Parathyroid adenoma (tissue), 2 donors: ENCODE data around the gene KATNB1.
A peak's percentile ranks its signal among the peaks of the same experiment; 100 is the strongest.

Experiments
- H2AFZ ChIP-seq: fragments of 300-600 bp; sonication (generic); one replicate; pipeline ENCODE4 v1.7.0; 2017; ENCODE audit warnings: antibody characterized with exemption, mild to moderate bottlenecking
- H3K27ac ChIP-seq: fragments of 300-600 bp; sonication (generic); one replicate; pipeline ENCODE4 v1.7.0; 2017
- H3K27me3 ChIP-seq: fragments of 300-600 bp; sonication (generic); one replicate; pipeline ENCODE4 v1.7.0; 2017; ENCODE audit warnings: low read length; ENCODE audit not compliant: control insufficient read depth, insufficient read depth
- H3K36me3 ChIP-seq: fragments of 300-600 bp; sonication (generic); one replicate; pipeline ENCODE4 v1.7.0; 2017; ENCODE audit warnings: low read length; ENCODE audit not compliant: control insufficient read depth, insufficient read depth
- H3K4me1 ChIP-seq: fragments of 300-600 bp; sonication (generic); one replicate; pipeline ENCODE4 v1.7.0; 2017; ENCODE audit warnings: control low read depth
- H3K4me2 ChIP-seq: fragments of 300-600 bp; sonication (generic); one replicate; pipeline ENCODE4 v1.7.0; 2017; ENCODE audit warnings: low read length
- H3K4me3 ChIP-seq: fragments of 300-600 bp; sonication (generic); one replicate; pipeline ENCODE4 v1.7.0; 2017; ENCODE audit warnings: low read depth, low read length
- H3K79me2 ChIP-seq: fragments of 300-600 bp; sonication (generic); one replicate; pipeline ENCODE4 v1.7.0; 2017; ENCODE audit warnings: control low read depth
- H3K9ac ChIP-seq: fragments of 300-600 bp; sonication (generic); one replicate; pipeline ENCODE4 v1.7.0; 2017; ENCODE audit warnings: mild to moderate bottlenecking
- H3K9me3 ChIP-seq: fragments of 300-600 bp; sonication (generic); one replicate; pipeline ENCODE4 v1.7.0; 2017; ENCODE audit warnings: low read length; ENCODE audit not compliant: control insufficient read depth
- CTCF ChIP-seq: fragments of 300-600 bp; sonication (generic); IDR thresholded peaks from one replicate; pipeline ENCODE4 v1.7.0; 2017; ENCODE audit warnings: antibody characterized with exemption, mild to moderate bottlenecking
- donor health status: primary hyperparathyroidism.

The KATNB1 gene

GRCh38 chr16:57688987-57689761 is 46.4 kb upstream of the KATNB1 start:
- Histone ChIP-seq H3K9ac (no peak overlapping the region), H3K36me3 (no peaks in the 10 kb centered on the region), H3K4me3 (no peak overlapping the region), H3K27me3 (no peaks in the 10 kb centered on the region), H2AFZ (peak overlapping the region; percentile 78), H3K79me2 (no peaks in the 10 kb centered on the region), H3K4me2 (no peak overlapping the region), H3K27ac (no peak overlapping the region), H3K9me3 (no peaks in the 10 kb centered on the region), H3K4me1 (peaks cover 8% of the 10 kb centered on the region)
- TF ChIP-seq CTCF: no peak

DNA sequence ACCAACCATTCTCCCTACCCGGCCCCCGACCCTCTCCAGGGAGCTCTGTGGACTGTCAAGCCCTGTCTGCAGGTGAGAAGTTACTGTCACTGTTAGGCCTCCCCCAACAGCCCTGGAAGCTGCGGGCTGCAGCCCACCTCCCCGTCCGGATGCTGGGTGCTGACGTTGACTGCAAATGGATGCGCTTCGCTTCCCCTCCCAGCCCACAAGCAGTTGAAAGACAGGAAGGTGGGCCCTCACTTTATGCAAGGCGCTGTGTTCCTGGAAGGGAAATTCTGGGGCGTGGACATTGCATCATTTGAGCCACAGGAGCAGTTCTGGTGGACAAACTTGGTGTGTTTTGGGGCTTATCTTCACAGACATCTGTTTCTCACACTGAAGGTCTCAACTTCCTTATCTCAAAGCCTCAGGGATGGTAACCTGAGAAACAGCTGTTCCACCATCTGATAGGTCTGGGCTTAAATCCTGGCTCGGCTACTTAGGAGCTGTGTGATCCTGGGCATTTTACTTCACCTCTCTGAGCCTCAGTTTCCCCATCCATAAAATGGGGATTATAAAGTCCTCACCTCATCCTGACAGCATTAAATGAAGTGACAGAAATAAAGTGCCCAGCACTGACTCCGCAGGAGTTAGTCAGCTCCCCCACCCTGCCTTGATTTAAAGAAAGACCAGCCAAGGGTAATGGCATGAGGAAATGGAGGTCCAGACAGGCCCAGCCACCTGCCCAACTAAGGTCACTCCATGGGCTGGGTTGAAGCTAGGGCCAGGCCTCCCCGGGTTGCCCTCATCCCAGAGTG is 45.6 kb upstream of the KATNB1 start:
- H3K27ac ChIP-seq: no peak overlapping the region
- TF ChIP-seq CTCF: no peak
- H3K36me3 ChIP-seq: no peaks in the 10 kb centered on the region
- H3K9ac ChIP-seq: no peak overlapping the region
- H3K4me2 ChIP-seq: no peak overlapping the region
- H3K27me3 ChIP-seq: no peaks in the 10 kb centered on the region
- peaks cover 8% of the 10 kb centered on the region for H3K4me1 ChIP-seq
- H3K4me3 ChIP-seq: no peak overlapping the region
- H3K9me3 ChIP-seq: no peaks in the 10 kb centered on the region
- no peaks in the 10 kb centered on the region for H3K79me2 ChIP-seq
- H2AFZ ChIP-seq: peak overlapping the region; percentile 78

GRCh38 chr16:57690782-57691471 is 44.6 kb upstream of the KATNB1 start:
- Histone ChIP-seq H3K9ac (no peak overlapping the region), H3K4me1 (peaks cover 8% of the 10 kb centered on the region), H2AFZ (no peak overlapping the region), H3K79me2 (no peaks in the 10 kb centered on the region), H3K9me3 (no peaks in the 10 kb centered on the region), H3K4me2 (no peak overlapping the region), H3K27ac (no peak overlapping the region), H3K36me3 (no peaks in the 10 kb centered on the region), H3K27me3 (no peaks in the 10 kb centered on the region), H3K4me3 (no peak overlapping the region)
- no peak for TF ChIP-seq CTCF

DNA sequence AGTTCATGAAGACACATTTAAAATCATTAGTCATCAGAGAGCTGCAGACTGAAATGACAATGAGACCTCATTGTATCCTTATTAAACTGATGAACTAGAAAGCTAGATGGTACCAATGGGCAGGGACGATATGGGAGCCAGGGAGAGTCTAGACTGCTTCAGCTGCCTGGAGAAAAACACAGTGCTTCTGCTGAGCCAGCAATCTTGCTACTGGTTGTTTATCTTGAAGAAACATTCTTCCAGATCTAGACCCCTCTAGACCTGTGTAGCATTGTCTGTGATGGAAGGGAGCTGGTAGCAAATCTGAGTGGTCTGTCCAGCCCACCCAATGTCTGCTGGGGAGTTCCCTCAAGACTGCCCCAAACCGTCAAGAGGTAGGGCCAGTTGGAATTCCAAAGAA is 42.9 kb upstream of the KATNB1 start:
- peaks cover 8% of the 10 kb centered on the region for H3K4me1 ChIP-seq
- no peaks in the 10 kb centered on the region for H3K79me2 ChIP-seq
- TF ChIP-seq CTCF: no peak
- H3K27me3 ChIP-seq: no peaks in the 10 kb centered on the region
- H3K4me2 ChIP-seq: no peak overlapping the region
- no peaks in the 10 kb centered on the region for H3K36me3 ChIP-seq
- no peaks in the 10 kb centered on the region for H3K9me3 ChIP-seq
- H2AFZ ChIP-seq: no peak overlapping the region
- no peak overlapping the region for H3K4me3 ChIP-seq
- no peak overlapping the region for H3K27ac ChIP-seq
- no peak overlapping the region for H3K9ac ChIP-seq
